ENCODE data around the gene RIPOR3.

GRCh38 chr20:50721881-50722281 lies 30.5 kb upstream of the RIPOR3 start:
- TF ChIP-seq CTCF (conservative IDR thresholded peaks at IDR 0.05; ENCODE audit: low read length) (no peak), EZH2phosphoT487 (IDR thresholded peaks at IDR 0.05; ENCODE audit: borderline replicate concordance, low read depth, low read length) (no peak)

All from OCI-LY7 (cell line).